AG09319 (cell line): ENCODE results near the gene GXYLT1.

Experiments used
- DNase-seq: peaks from one replicate; pipeline ENCODE4 v3.0.0-alpha.2; 2010; ENCODE audit warnings: low read depth; ENCODE audit errors: extremely low read depth
- CTCF ChIP-seq: IDR thresholded peaks from 2 replicates; pipeline ENCODE4 v1.5.1; 2011; ENCODE audit warnings: low read depth, mild to moderate bottlenecking, inconsistent platforms, low read length, moderate library complexity

The GXYLT1 gene

DNA sequence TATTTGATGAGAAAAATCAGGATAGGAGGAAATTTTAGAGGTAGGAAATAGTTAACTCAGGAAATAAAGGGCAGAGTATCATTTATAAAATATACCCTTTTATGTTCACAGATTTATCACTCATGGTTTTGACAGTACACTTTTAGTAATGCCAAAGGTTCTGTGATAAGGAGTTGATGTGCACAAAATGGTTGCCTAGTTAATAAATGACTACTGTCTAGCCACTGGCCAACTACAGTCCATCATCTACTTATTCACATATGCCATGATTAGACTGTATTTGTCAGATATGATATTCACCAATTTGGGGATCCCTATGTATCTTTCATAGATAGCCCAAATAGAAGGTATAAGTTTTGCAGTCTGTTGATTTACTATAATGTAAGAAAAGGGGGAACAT lies 19.2 kb upstream of the GXYLT1 start:
- no peak for DNase-seq
- no peak for TF ChIP-seq CTCF

- DNase-seq, result no peak
- no peak for TF ChIP-seq CTCF
Measured at GRCh38 chr12:42162965-42163364, 18.3 kb upstream of the GXYLT1 start.

DNA sequence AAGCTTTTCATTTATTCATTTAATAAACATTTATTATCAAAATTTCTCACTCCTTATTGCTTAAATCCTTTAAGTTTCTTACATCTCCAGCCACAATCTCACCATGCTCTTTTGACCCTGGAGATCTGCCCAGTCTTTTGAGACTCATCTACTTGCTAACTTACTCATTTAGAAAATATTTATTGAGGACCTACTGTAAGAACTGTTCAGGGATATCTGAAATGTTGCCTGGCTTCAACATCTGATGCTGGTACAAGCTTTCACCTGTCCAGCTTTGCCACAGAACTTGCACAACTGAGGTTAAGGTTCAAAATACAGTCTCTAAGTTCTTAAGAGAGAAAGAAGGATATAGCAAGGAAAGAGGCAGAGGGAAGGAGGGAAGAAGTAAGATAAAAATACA lies 17.5 kb upstream of the GXYLT1 start:
- DNase-seq, result no peak

DNA sequence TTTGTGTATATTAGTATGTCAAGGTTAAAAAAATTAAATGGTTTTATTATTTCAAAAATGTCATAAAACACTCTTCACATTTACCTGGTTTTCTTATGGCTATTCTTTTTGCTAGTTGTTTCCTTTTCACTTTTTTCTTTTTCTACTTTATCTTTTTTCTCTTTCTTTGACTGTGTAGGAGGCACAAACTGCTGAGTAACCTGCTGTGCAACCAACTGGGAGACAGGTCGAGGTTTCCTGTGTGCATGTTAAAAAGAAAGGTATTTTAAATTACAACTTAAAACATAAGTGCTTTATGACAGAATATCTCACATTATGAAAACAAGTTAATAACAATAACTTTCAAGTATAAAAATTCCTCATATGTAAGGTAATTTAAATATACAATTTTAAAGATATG lies 16.9 kb upstream of the GXYLT1 start:
- TF ChIP-seq CTCF, result no peak
- DNase-seq, result no peak

More for the DNA sequence above, 17.5 kb upstream of the GXYLT1 start:
- TF ChIP-seq CTCF, result no peak

DNA sequence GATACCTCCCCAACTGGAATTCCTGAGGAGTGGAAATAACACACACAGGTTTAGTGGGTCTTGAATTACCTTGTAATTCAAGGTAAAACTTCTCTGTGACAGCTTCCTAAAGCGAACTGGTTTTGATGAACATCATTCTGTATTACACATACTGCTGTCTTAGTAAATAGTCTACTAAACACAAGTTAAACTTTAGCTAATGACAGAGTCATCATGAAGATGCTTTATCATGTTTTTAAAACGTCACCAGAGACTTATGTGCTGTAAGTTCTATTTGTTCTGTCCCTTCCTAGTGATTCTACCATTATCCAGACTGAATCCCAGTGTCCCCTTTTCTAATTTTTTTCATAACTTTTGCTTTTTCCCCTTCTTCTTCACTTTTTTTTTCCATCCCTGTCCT lies 11.6 kb upstream of the GXYLT1 start:
- no peak for DNase-seq
- TF ChIP-seq CTCF, result no peak

DNA sequence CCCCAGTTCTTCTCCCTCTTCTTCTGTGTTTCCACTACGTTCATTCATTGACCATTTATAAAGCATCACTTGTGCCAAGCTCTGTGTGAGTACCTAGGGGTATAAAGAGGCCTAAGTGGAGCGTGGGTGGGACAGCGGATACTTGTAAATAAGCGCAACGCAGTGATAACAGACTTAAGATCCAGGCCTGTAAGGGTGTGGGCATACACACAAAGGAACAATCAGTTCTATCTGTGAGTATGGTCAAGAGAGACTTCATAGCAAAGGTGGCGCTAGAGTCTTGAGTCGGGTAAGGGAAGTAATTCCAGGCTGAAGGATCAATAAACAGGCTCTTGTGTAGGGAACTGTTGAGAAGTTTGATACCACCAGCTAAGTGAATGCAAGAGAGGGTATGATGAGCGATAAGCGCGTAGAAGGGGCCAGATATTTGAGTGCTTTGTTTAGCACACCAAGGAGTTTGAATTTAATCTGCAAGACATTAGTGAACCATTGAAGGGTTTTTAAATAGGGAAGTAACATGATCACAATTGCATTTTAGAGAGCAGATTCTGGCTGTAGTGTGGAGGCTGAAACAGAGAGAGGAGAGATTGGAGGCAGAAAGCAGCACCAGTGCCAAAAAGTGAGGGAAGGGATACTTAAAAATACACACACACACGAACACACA lies 1.0 kb upstream of the GXYLT1 start:
- DNase-seq, result no peak
- TF ChIP-seq CTCF, result no peak

GRCh38 chr12:42145197-42145549 lies 499 bp upstream of the GXYLT1 start:
- TF ChIP-seq CTCF, result no peak
- no peak for DNase-seq
